Tibial artery (tissue), 4 donors: Measurements from ENCODE around the gene CNOT1.
A peak's percentile ranks its signal among the peaks of the same experiment; 100 is the strongest.

Experiments
- DNase-seq, 2 donors: peaks; one replicate each; pipeline ENCODE4 v3.0.0-alpha.2; 2019
- H3K27ac ChIP-seq, 2 donors: fragments of 200-600 bp; sonication (generic) in 1 of 2; 1 replicate in 1 of 2; 2 replicates in 1 of 2; pipeline ENCODE4 v1.5.1; 2018 to 2019; ENCODE audit warnings: mild to moderate bottlenecking in 1 of 2
- H3K27me3 ChIP-seq, 2 donors: fragments of 200-600 bp; sonication (generic) in 1 of 2; one replicate each; pipeline versions ENCODE4 v1.5.1 to v1.6.0; 2016 to 2019
- H3K36me3 ChIP-seq, 3 donors: fragments of 200-600 bp; sonication (generic) in 2 of 3; one replicate each; pipeline ENCODE4 v1.5.1; 2016 to 2019; ENCODE audit warnings: mild to moderate bottlenecking in 2 of 3
- H3K4me1 ChIP-seq, 4 donors: fragments of 200-600 bp; sonication (generic) in 2 of 4; 1 replicate in 3 of 4; 2 replicates in 1 of 4; pipeline ENCODE4 v1.5.1; 2016 to 2019
- H3K4me3 ChIP-seq, 2 donors: fragments of 200-600 bp; sonication (generic) in 1 of 2; 1 replicate in 1 of 2; 2 replicates in 1 of 2; pipeline ENCODE4 v1.5.1; 2018 to 2019; ENCODE audit warnings: mild to moderate bottlenecking in 2 of 2
- H3K9me3 ChIP-seq, 3 donors: fragments of 200-600 bp; sonication (generic) in 1 of 3; one replicate each; pipeline ENCODE4 v1.5.1; 2016 to 2019
- intact Hi-C: fragments of 100-400 bp; cut with DNase I; formaldehyde crosslinking; loops from one replicate; pipeline ENCODE4 v1.15.0; 2023; ENCODE audit warnings: low total_unique reads
- TF ChIP-seq, protein P1 (sequence below), 2 experiments: fragments of 200-600 bp in 1 of 2; fragments of 450-650 bp in 1 of 2; IDR thresholded peaks; one replicate each; pipeline ENCODE4 v1.5.1; 2017 to 2019; ENCODE audit warnings: antibody characterized with exemption in 2 of 2, mild to moderate bottlenecking in 1 of 2, moderate library complexity in 1 of 2

The CNOT1 gene

GRCh38 chr16:58503166-58503862 is 126.3 kb downstream of the CNOT1 start:
- Histone ChIP-seq H3K4me1 (peaks cover 0 to 18% (median 9%) of the 10 kb centered on the region in 4 donors), H3K36me3 (no peaks in the 10 kb centered on the region), H3K4me3 (no peak overlapping the region), H3K27me3 (peaks cover 0 to 67% of the 10 kb centered on the region in 2 donors), H3K9me3 (no peaks in the 10 kb centered on the region), H3K27ac (no peak overlapping the region)
- intact Hi-C loops = loop anchor here (10.0 kb wide), 1 partner anchor 251 kb away; no protein-coding TSS in a partner anchor
- TF ChIP-seq, protein P1, sequence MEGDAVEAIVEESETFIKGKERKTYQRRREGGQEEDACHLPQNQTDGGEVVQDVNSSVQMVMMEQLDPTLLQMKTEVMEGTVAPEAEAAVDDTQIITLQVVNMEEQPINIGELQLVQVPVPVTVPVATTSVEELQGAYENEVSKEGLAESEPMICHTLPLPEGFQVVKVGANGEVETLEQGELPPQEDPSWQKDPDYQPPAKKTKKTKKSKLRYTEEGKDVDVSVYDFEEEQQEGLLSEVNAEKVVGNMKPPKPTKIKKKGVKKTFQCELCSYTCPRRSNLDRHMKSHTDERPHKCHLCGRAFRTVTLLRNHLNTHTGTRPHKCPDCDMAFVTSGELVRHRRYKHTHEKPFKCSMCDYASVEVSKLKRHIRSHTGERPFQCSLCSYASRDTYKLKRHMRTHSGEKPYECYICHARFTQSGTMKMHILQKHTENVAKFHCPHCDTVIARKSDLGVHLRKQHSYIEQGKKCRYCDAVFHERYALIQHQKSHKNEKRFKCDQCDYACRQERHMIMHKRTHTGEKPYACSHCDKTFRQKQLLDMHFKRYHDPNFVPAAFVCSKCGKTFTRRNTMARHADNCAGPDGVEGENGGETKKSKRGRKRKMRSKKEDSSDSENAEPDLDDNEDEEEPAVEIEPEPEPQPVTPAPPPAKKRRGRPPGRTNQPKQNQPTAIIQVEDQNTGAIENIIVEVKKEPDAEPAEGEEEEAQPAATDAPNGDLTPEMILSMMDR (IDR thresholded peaks at IDR 0.05) = no peak
- DNase-seq = peak in 1 of 2 donors; percentile 44

- peaks cover 0 to 57% of the 10 kb centered on the region in 2 donors for H3K27me3 ChIP-seq
- peak in 1 of 2 donors; percentile 40 for DNase-seq
- no peaks in the 10 kb centered on the region for H3K36me3 ChIP-seq
- TF ChIP-seq, protein P1 (IDR thresholded peaks at IDR 0.05) = no peak
- H3K4me1 ChIP-seq = peaks cover 0 to 18% (median 9%) of the 10 kb centered on the region in 4 donors
- H3K27ac ChIP-seq = no peak overlapping the region
- H3K4me3 ChIP-seq = no peak overlapping the region
- intact Hi-C loops = loop anchor here (10.0 kb wide), 1 partner anchor 252 kb away; no protein-coding TSS in a partner anchor
- H3K9me3 ChIP-seq = no peaks in the 10 kb centered on the region
Measured at GRCh38 chr16:58502217-58502921, 127.3 kb downstream of the CNOT1 start.

- Histone ChIP-seq H3K4me1 (peaks cover 0 to 18% (median 9%) of the 10 kb centered on the region in 4 donors), H3K4me3 (peak overlapping the region in 1 of 2 donors; percentile 16), H3K27ac (no peak overlapping the region), H3K9me3 (no peaks in the 10 kb centered on the region), H3K27me3 (peaks cover 0 to 49% of the 10 kb centered on the region in 2 donors), H3K36me3 (no peaks in the 10 kb centered on the region)
- intact Hi-C loops = loop anchor here (10.0 kb wide), 1 partner anchor 253 kb away; no protein-coding TSS in a partner anchor
- DNase-seq = peak in 1 of 2 donors; percentile 57
- TF ChIP-seq, protein P1 (IDR thresholded peaks at IDR 0.05) = no peak
Measured at GRCh38 chr16:58501242-58502131, 128.1 kb downstream of the CNOT1 start.

DNA sequence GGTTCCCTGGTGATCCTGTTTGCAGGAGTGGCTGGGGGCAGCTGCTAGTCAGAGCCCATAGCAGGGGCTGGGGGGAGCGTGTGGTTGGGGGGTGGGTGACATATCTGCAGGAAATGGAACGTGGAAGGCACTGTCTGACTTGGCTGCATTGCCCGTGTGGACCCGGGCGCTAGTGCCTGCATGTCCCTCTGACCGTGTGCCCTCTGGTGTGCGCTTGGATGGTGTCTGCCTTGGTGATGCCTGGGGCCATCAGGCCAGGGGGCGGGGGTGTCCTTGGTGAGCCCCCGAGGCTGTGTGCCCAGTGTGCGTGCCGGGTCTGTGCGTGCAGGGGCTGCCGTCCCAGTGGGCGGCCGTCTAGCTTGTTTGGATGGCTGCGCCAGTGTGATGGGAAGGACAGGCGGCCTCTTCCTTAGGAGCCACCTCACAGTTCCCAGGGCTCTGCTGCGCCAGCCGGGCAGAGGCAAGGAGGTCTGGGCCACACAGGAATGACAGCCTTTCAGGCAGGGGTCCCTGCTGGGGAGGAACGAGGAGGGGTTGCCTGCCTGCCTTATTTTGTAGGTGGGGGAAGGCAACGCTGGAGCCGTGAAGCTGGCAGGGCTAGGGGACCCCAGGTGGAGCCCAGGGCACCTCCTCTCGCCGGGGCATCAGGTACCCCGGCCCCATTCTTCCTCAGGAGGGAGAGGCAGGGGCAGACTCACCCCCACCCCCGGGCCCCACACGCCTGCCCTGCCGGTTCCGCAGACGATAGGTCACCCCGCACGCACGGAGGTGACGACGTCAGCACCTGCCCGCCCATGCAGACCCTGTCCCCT is 129.0 kb downstream of the CNOT1 start:
- Histone ChIP-seq H3K27ac (no peak overlapping the region), H3K9me3 (no peaks in the 10 kb centered on the region), H3K27me3 (peaks cover 0 to 48% of the 10 kb centered on the region in 2 donors), H3K4me1 (peaks cover 0 to 20% (median 9%) of the 10 kb centered on the region in 4 donors), H3K36me3 (no peaks in the 10 kb centered on the region), H3K4me3 (peak overlapping the region; percentile 11 to 16)
- intact Hi-C loops = loop anchor here (10.0 kb wide), 1 partner anchor 254 kb away; no protein-coding TSS in a partner anchor
- DNase-seq = peak in 1 of 2 donors; percentile 50
- TF ChIP-seq, protein P1 (IDR thresholded peaks at IDR 0.05) = no peak
